Upper lobe of left lung (tissue), 4 donors: ENCODE measurements around the gene NADK2.
"Not testable (repeated sequence)": the region's sequence is repeated elsewhere in the genome, so short reads cannot be mapped to it uniquely, and the experiment has no call there.

Source experiments
- POLR2A ChIP-seq, 4 donors: fragments of 450-650 bp; IDR thresholded peaks; one replicate each; pipeline ENCODE4 v1.5.1; 2016 to 2017; ENCODE audit warnings: antibody characterized with exemption in 4 of 4, mild to moderate bottlenecking in 2 of 4
- POLR2AphosphoS5 ChIP-seq, 2 donors: sonication (generic); formaldehyde crosslinking; IDR thresholded peaks; one replicate each; pipeline ENCODE4 v1.5.1; 2017; ENCODE audit warnings: antibody characterized with exemption in 2 of 2
- TF ChIP-seq, protein P1 (sequence below), 6 experiments: fragments of 450-650 bp in 4 of 6; fragments of 200-600 bp in 2 of 6; sonication (generic) in 2 of 6; IDR thresholded peaks; one replicate each; pipeline ENCODE4 v1.5.1; 2016 to 2019; ENCODE audit warnings: antibody characterized with exemption in 6 of 6

DNA sequence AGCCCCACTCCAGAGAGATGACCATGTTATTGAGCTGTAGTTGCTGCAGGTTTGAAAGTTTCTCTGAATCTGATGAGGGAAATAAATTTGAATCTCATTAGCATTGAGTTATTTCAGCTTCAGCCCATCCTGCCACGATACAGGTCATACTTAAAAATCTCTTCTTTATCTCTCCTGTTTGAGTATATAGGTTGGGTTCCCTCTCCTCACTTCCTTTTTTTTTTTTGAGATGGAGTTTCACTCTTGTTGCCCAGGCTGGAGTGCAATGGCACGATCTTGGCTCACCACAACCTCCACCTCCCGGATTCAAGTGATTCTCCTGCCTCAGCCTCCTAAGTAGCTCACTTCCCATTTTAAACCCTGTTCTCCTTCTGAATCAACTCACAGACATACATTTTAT, 42.0 kb upstream of the NADK2 start:
- TF ChIP-seq, protein P1, sequence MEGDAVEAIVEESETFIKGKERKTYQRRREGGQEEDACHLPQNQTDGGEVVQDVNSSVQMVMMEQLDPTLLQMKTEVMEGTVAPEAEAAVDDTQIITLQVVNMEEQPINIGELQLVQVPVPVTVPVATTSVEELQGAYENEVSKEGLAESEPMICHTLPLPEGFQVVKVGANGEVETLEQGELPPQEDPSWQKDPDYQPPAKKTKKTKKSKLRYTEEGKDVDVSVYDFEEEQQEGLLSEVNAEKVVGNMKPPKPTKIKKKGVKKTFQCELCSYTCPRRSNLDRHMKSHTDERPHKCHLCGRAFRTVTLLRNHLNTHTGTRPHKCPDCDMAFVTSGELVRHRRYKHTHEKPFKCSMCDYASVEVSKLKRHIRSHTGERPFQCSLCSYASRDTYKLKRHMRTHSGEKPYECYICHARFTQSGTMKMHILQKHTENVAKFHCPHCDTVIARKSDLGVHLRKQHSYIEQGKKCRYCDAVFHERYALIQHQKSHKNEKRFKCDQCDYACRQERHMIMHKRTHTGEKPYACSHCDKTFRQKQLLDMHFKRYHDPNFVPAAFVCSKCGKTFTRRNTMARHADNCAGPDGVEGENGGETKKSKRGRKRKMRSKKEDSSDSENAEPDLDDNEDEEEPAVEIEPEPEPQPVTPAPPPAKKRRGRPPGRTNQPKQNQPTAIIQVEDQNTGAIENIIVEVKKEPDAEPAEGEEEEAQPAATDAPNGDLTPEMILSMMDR (IDR thresholded peaks at IDR 0.05) = not testable (repeated sequence)
- TF ChIP-seq POLR2A, POLR2AphosphoS5 (IDR thresholded peaks at IDR 0.05): not testable (repeated sequence)
